DND-41 (cell line): ENCODE data around the gene LCAT.

Experiments used
- ATAC-seq: fragments of 200-7000 bp; cut with Tn5 transposase; 3 replicates; pipeline ENCODE4 v1.9.1; 2021; ENCODE audit warnings: low read depth; ENCODE audit not compliant: insufficient read depth
- DNase-seq: peaks from one replicate; pipeline ENCODE4 v3.0.0-alpha.2; 2020
- H2AFZ ChIP-seq: 2 replicates; pipeline ENCODE4 v1.6.0; 2012; ENCODE audit warnings: low read depth, low read length
- H3K27ac ChIP-seq: 2 replicates; pipeline ENCODE4 v1.5.1; 2012; ENCODE audit warnings: low read length, inconsistent platforms
- H3K27me3 ChIP-seq: fragments of 200-600 bp; sonication (generic); 2 replicates; pipeline ENCODE4 v1.6.0; 2012; ENCODE audit warnings: low read length, mild to moderate bottlenecking, inconsistent platforms; ENCODE audit not compliant: insufficient read depth, poor library complexity
- H3K36me3 ChIP-seq: 2 replicates; pipeline ENCODE4 v1.5.1; 2012; ENCODE audit warnings: low read length, inconsistent platforms; ENCODE audit not compliant: insufficient read depth
- H3K4me1 ChIP-seq: 2 replicates; pipeline ENCODE4 v1.5.1; 2012; ENCODE audit warnings: mild to moderate bottlenecking, low read length; ENCODE audit not compliant: insufficient read depth
- H3K4me2 ChIP-seq: 2 replicates; pipeline ENCODE4 v1.6.0; 2012; ENCODE audit warnings: mild to moderate bottlenecking, moderate library complexity, low read length, inconsistent platforms; ENCODE audit not compliant: insufficient read depth
- H3K4me3 ChIP-seq, 2 experiments: fragments of 200-600 bp in 1 of 2; shearing (Covaris generic) in 1 of 2; 2 replicates each; pipeline ENCODE4 v1.5.1; 2012 to 2016; ENCODE audit warnings: inconsistent platforms in 2 of 2, low read length in 2 of 2, mild to moderate bottlenecking in 2 of 2, low read depth in 1 of 2, moderate library complexity in 1 of 2
- H3K79me2 ChIP-seq: 2 replicates; pipeline ENCODE4 v1.6.0; 2012; ENCODE audit warnings: low read length, inconsistent platforms; ENCODE audit not compliant: insufficient read depth
- H3K9ac ChIP-seq: 2 replicates; pipeline ENCODE4 v1.6.0; 2012; ENCODE audit warnings: low read depth, mild to moderate bottlenecking, inconsistent platforms, low read length, moderate library complexity
- H3K9me3 ChIP-seq: 2 replicates; pipeline ENCODE4 v1.5.1; 2012; ENCODE audit warnings: low read length, moderate library complexity, mild to moderate bottlenecking, inconsistent platforms; ENCODE audit not compliant: insufficient read depth, severe bottlenecking
- H4K20me1 ChIP-seq: 2 replicates; pipeline ENCODE4 v1.6.0; 2012; ENCODE audit warnings: low read length; ENCODE audit not compliant: insufficient read depth
- CTCF ChIP-seq: IDR thresholded peaks from 2 replicates; pipeline ENCODE4 v1.5.1; 2012; ENCODE audit warnings: borderline replicate concordance, low read length, moderate library complexity, mild to moderate bottlenecking; ENCODE audit not compliant: poor library complexity, severe bottlenecking; ENCODE audit errors: extremely low read depth
- EZH2 ChIP-seq: IDR thresholded peaks from 3 replicates; pipeline ENCODE4 v1.6.1; 2012; ENCODE audit warnings: borderline replicate concordance, low read depth, mild to moderate bottlenecking, moderate library complexity, low read length, inconsistent platforms; ENCODE audit not compliant: severe bottlenecking

Gene LCAT

DNA sequence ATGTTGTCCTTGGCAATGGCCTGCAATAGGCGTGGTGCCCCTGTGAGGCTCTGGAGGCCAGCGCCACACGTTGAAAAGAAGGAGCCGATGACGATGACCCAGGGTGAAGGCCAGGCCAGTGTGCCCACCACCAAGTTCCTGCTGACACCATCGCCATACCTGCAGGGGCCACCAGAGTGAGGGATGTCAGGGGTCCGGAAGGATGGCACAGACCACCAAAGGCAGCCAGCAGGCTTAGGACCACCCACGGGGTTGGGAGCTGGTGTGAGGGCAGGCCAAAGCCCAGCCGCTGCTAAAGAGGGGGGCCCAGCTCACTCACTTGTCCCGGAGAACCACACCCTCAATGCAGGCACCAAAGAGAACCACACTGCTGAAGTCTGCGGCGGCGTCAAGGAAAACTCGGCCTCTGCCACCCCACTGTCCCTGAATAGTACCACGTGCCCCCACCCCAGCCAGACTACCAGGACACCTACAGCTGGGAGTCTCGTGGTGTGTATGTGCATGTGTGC lies 6.5 kb upstream of the LCAT start:
- TF ChIP-seq EZH2: no peak
- no peak for TF ChIP-seq CTCF
- peaks cover 78% of the 10 kb centered on the region for H3K36me3 ChIP-seq

GRCh38 chr16:67949645-67950044 lies 5.7 kb upstream of the LCAT start:
- no peak overlapping the region for H3K4me2 ChIP-seq
- H3K27ac ChIP-seq: no peak overlapping the region
- H3K4me1 ChIP-seq: no peaks in the 10 kb centered on the region
- no peak overlapping the region for H3K9ac ChIP-seq
- no peaks in the 10 kb centered on the region for H3K9me3 ChIP-seq
- no peak for TF ChIP-seq CTCF
- ATAC-seq (no peak), DNase-seq (no peak)
- H3K79me2 ChIP-seq: no peaks in the 10 kb centered on the region
- no peak overlapping the region for H3K4me3 ChIP-seq
- H3K36me3 ChIP-seq: peaks cover 79% of the 10 kb centered on the region
- no peak overlapping the region for H2AFZ ChIP-seq
- H4K20me1 ChIP-seq: no peaks in the 10 kb centered on the region
- H3K27me3 ChIP-seq: no peaks in the 10 kb centered on the region

More for the DNA sequence above, 6.5 kb upstream of the LCAT start:
- ATAC-seq (no peak), DNase-seq (no peak)
- Histone ChIP-seq H3K9me3 (no peaks in the 10 kb centered on the region), H3K27me3 (no peaks in the 10 kb centered on the region), H3K4me2 (no peak overlapping the region), H3K27ac (no peak overlapping the region), H3K79me2 (no peaks in the 10 kb centered on the region), H3K9ac (no peak overlapping the region), H4K20me1 (no peaks in the 10 kb centered on the region), H2AFZ (no peak overlapping the region), H3K4me1 (no peaks in the 10 kb centered on the region), H3K4me3 (no peak overlapping the region)

- TF ChIP-seq CTCF: no peak
- TF ChIP-seq EZH2: no peak
- no peak overlapping the region for H3K27ac ChIP-seq
- no peaks in the 10 kb centered on the region for H3K79me2 ChIP-seq
- H3K4me2 ChIP-seq: no peak overlapping the region
- H3K36me3 ChIP-seq: peaks cover 85% of the 10 kb centered on the region
- no peaks in the 10 kb centered on the region for H3K4me1 ChIP-seq
- no peak overlapping the region for H3K4me3 ChIP-seq
- ATAC-seq: no peak
- no peak overlapping the region for H2AFZ ChIP-seq
- no peak overlapping the region for H3K9ac ChIP-seq
- no peaks in the 10 kb centered on the region for H3K9me3 ChIP-seq
- H4K20me1 ChIP-seq: no peaks in the 10 kb centered on the region
- H3K27me3 ChIP-seq: no peaks in the 10 kb centered on the region
- DNase-seq: no peak
Observed at GRCh38 chr16:67948015-67948414, 4.1 kb upstream of the LCAT start.

DNA sequence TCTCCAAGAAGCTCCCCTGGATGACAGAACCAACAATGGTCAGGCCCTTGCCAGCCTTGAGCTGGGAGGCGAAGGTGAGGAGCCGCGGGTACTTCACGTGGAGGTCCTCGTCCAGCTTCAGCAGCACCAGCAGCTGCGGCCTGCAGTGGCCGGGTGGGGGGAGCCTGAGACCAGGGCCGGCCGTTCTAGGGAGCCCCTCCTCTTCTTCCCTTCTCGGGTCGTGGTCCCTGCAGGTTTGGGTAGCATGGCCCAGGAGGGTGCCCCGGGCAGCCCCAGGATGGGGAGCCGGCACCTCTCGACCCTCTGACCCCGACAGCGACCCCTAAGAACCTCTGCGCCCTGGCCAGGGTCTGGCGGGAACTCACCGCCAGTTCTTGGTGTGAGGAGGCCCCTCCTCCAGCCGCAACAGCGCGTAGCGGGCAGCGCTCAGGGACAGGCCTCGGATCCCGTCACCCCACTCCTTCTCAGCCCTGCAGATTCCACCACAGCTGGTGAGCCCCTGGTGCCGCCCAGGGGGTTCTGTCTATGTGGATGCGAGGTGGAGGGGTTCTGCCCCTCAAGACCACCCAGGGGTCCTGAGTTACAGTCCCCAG lies 3.1 kb upstream of the LCAT start:
- Histone ChIP-seq H3K27me3 (no peaks in the 10 kb centered on the region), H3K36me3 (peaks cover 92% of the 10 kb centered on the region), H3K9ac (no peak overlapping the region), H3K9me3 (no peaks in the 10 kb centered on the region), H3K79me2 (no peaks in the 10 kb centered on the region), H3K27ac (no peak overlapping the region), H3K4me1 (no peaks in the 10 kb centered on the region), H3K4me2 (no peak overlapping the region), H4K20me1 (no peaks in the 10 kb centered on the region), H3K4me3 (no peak overlapping the region), H2AFZ (no peak overlapping the region)
- TF ChIP-seq EZH2 (no peak), CTCF (no peak)
- DNase-seq (no peak), ATAC-seq (no peak)
